Fibroblast of pulmonary artery (primary cell): ENCODE data around the gene SMARCE1.

Source experiments
- DNase-seq: peaks from one replicate; pipeline ENCODE4 v3.0.0-alpha.2; 2010; ENCODE audit warnings: low read depth
- H3K4me3 ChIP-seq: replicated peaks from 2 replicates; pipeline ENCODE4 v1.5.1; 2011; ENCODE audit warnings: low read depth, mild to moderate bottlenecking, control low read depth, low read length, moderate library complexity
- CTCF ChIP-seq: IDR thresholded peaks from 2 replicates; pipeline ENCODE4 v1.5.1; 2011; ENCODE audit warnings: mild to moderate bottlenecking, control low read depth, low read length, inconsistent platforms; ENCODE audit errors: missing control alignments

SMARCE1 gene

GRCh38 chr17:40629842-40630241, 17.8 kb downstream of the SMARCE1 start:
- no peak for TF ChIP-seq CTCF
- no peak for DNase-seq
- H3K4me3 ChIP-seq, result no peak overlapping the region

GRCh38 chr17:40625311-40625710, 22.3 kb downstream of the SMARCE1 start:
- no peak for TF ChIP-seq CTCF
- DNase-seq, result no peak
- H3K4me3 ChIP-seq, result no peak overlapping the region

GRCh38 chr17:40623419-40624210, 24.0 kb downstream of the SMARCE1 start:
- no peak for DNase-seq
- TF ChIP-seq CTCF, result no peak
- no peak overlapping the region for H3K4me3 ChIP-seq

GRCh38 chr17:40622509-40622928, 25.1 kb downstream of the SMARCE1 start:
- no peak for TF ChIP-seq CTCF
- DNase-seq, result no peak
- H3K4me3 ChIP-seq, result no peak overlapping the region

- no peak for DNase-seq
- H3K4me3 ChIP-seq, result no peak overlapping the region
- TF ChIP-seq CTCF, result no peak
Measured at GRCh38 chr17:40621578-40621977, 26.0 kb downstream of the SMARCE1 start.

- H3K4me3 ChIP-seq, result no peak overlapping the region
- no peak for TF ChIP-seq CTCF
- DNase-seq, result no peak
Measured at GRCh38 chr17:40621019-40621418, 26.6 kb downstream of the SMARCE1 start.
